GM21390 (cell line): ENCODE measurements around the gene LAMB3.

Experiments used
- ATAC-seq: cut with Tn5 transposase; IDR thresholded peaks from one replicate; pipeline ENCODE4 v1.9.1; 2021; ENCODE audit not compliant: unreplicated experiment

Gene LAMB3

GRCh38 chr1:209565759-209566678, 86.2 kb downstream of the LAMB3 start:
- ATAC-seq, result peak; percentile 93
